Measurements from ENCODE around the gene KIAA2012.

KIAA2012 gene

DNA sequence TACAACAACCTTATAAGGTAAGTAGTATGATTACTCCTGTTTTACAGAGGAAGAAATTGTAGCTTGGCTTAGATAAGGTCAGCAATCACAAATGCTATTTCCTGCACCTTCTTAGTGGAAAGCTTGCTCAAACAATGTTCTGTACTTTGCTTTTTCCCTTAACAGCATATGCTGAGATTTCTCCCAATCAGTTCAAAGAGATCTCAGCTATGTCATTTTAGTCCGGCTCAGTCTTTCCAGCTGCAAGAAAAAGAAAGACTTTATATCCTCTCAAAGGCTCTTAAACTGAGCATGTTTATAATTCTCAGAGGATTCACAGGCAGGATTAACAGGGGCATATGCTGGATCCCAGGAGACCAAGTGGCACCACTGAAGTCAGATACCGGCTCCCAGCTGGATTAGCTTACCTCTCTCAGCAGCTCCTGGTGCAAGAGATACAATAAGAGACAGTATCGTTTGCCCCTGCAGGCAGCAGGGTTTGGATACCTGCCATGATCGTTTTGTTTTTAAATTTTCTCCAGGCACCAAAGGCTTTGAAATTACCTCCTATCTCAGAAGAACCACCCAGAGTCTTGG lies 29.5 kb downstream of the KIAA2012 start:
- Histone ChIP-seq H3K9me3 (ENCODE audit: control insufficient read depth, low read length) (no peaks in the 10 kb centered on the region), H3K4me3 (ENCODE audit: low read depth, low read length) (no peak overlapping the region), H3K27ac (no peak overlapping the region), H3K9ac (no peak overlapping the region), H3K79me2 (no peaks in the 10 kb centered on the region), H3K4me1 (no peaks in the 10 kb centered on the region), H3K27me3 (ENCODE audit: control insufficient read depth, insufficient read depth, low read length) (no peaks in the 10 kb centered on the region), H3K36me3 (ENCODE audit: control insufficient read depth, insufficient read depth, low read length) (no peaks in the 10 kb centered on the region), H3K4me2 (ENCODE audit: low read length) (no peak overlapping the region), H2AFZ (no peak overlapping the region)
- TF ChIP-seq, protein P1, sequence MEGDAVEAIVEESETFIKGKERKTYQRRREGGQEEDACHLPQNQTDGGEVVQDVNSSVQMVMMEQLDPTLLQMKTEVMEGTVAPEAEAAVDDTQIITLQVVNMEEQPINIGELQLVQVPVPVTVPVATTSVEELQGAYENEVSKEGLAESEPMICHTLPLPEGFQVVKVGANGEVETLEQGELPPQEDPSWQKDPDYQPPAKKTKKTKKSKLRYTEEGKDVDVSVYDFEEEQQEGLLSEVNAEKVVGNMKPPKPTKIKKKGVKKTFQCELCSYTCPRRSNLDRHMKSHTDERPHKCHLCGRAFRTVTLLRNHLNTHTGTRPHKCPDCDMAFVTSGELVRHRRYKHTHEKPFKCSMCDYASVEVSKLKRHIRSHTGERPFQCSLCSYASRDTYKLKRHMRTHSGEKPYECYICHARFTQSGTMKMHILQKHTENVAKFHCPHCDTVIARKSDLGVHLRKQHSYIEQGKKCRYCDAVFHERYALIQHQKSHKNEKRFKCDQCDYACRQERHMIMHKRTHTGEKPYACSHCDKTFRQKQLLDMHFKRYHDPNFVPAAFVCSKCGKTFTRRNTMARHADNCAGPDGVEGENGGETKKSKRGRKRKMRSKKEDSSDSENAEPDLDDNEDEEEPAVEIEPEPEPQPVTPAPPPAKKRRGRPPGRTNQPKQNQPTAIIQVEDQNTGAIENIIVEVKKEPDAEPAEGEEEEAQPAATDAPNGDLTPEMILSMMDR (IDR thresholded peaks at IDR 0.05) = no peak

DNA sequence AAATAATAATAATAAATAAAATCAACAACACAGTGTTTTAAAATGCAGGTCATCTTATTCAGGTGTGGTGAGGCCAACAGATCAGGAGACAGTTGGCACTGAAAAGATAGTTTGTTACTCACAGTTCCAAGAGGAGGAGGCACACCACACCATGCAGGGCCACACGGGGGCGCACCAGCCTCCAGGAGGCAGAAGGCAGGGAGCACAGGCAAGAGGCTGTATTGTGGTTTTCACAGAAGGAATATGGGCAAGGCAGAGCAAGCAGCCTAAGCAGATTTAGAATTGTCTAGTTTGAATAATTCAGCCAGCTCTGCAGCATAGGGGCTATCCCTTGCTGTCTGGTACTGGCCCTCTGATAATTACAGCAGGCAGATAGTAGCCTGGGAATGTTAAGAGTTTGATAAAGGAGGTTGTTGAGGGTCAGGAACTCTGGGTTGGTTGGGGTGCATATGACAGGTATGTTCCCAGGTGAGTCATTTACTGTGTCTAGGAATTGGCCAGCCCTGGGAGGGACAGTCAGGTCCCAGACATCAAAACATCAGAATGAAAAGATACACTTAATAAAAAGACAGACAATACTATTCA lies 31.3 kb downstream of the KIAA2012 start:
- Histone ChIP-seq H3K4me2 (ENCODE audit: low read length) (no peak overlapping the region), H3K4me3 (ENCODE audit: low read depth, low read length) (no peak overlapping the region), H3K27me3 (ENCODE audit: control insufficient read depth, insufficient read depth, low read length) (no peaks in the 10 kb centered on the region), H3K36me3 (ENCODE audit: control insufficient read depth, insufficient read depth, low read length) (no peaks in the 10 kb centered on the region), H3K9me3 (ENCODE audit: control insufficient read depth, low read length) (no peaks in the 10 kb centered on the region), H3K79me2 (no peaks in the 10 kb centered on the region), H3K27ac (no peak overlapping the region), H3K4me1 (no peaks in the 10 kb centered on the region), H2AFZ (no peak overlapping the region), H3K9ac (no peak overlapping the region)
- TF ChIP-seq, protein P1 (IDR thresholded peaks at IDR 0.05) = no peak

DNA sequence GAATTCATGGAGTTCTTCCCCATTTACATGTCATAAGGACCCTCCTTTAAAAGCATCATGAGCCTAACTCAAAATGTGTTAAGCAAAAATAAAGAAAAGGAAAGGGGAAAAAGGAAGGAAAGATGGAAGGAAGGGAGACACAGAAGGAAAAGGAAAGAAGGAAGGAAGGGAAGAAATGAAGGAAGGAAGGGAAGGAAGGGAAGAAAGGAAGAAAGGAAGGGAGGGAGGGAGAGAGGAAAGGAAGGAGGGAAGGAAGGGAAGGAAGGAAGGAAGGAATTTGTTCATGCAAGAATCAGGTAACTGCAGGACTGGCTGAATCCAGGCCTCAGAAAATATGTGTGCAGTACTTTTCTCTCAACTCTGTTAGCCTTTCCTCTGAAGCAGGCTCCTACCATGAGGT lies 32.0 kb downstream of the KIAA2012 start:
- Histone ChIP-seq H3K4me1 (no peaks in the 10 kb centered on the region), H2AFZ (no peak overlapping the region), H3K4me3 (ENCODE audit: low read depth, low read length) (no peak overlapping the region), H3K27ac (no peak overlapping the region), H3K79me2 (no peaks in the 10 kb centered on the region), H3K4me2 (ENCODE audit: low read length) (no peak overlapping the region), H3K9ac (no peak overlapping the region), H3K27me3 (ENCODE audit: control insufficient read depth, insufficient read depth, low read length) (no peaks in the 10 kb centered on the region), H3K9me3 (ENCODE audit: control insufficient read depth, low read length) (no peaks in the 10 kb centered on the region), H3K36me3 (ENCODE audit: control insufficient read depth, insufficient read depth, low read length) (no peaks in the 10 kb centered on the region)
- TF ChIP-seq, protein P1 (IDR thresholded peaks at IDR 0.05) = no peak

DNA sequence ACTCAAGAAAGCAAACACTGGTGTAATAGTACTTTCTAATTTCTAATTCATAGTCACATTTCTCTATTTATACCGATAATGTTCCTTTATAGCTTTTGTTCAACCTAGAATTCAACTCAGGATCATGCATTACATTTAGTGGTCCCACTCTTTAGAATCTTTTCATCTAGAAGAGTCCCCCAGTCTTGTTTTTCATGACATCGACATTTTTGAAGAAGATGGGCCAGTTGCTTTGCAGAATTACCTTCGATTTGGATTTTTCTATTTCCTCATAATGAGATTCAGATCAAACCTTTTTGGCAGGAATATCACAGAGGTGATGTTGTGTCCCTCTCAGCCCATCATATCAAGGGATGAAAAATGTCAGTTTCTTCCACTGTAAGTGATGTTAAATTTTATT lies 35.3 kb downstream of the KIAA2012 start:
- H3K4me3 ChIP-seq (ENCODE audit: low read depth, low read length) = no peak overlapping the region
- no peak overlapping the region for H3K9ac ChIP-seq
- H3K36me3 ChIP-seq (ENCODE audit: control insufficient read depth, insufficient read depth, low read length) = no peaks in the 10 kb centered on the region
- H3K27ac ChIP-seq = no peak overlapping the region
- H3K4me2 ChIP-seq (ENCODE audit: low read length) = no peak overlapping the region
- no peaks in the 10 kb centered on the region for H3K27me3 ChIP-seq (ENCODE audit: control insufficient read depth, insufficient read depth, low read length)
- H3K4me1 ChIP-seq = no peaks in the 10 kb centered on the region
- H3K79me2 ChIP-seq = no peaks in the 10 kb centered on the region
- no peaks in the 10 kb centered on the region for H3K9me3 ChIP-seq (ENCODE audit: control insufficient read depth, low read length)
- no peak overlapping the region for H2AFZ ChIP-seq
- TF ChIP-seq, protein P1 (IDR thresholded peaks at IDR 0.05) = no peak

DNA sequence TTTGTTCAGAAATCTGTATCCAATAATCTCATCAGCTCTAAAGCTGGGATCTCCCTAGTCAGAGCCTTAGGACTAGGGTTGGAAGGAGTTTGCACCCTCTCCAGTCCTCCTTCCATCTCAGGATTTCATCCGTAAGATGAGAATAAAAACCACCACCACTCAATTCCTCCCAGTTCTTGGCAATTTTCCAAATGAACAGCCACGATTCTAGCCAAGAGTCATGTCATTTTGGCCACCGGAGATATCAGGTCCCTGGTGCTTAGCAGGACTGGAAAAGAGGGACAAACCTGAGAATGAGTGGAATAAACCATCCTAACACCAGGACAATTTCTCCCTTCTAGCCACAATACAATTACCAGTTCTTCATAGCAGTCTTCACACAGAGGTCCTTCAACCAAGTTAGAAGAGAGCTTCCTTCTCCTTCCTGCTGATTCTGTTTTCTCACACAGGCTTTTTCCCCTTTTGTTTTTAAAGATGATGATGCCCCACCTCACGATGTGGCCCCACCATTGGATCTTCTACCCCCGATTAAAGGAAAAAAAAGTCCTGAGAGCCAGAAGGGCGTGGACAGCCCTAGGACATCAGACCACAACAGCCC lies 36.2 kb downstream of the KIAA2012 start:
- H3K36me3 ChIP-seq (ENCODE audit: control insufficient read depth, insufficient read depth, low read length) = no peaks in the 10 kb centered on the region

More for the DNA sequence above, 36.2 kb downstream of the KIAA2012 start:
- H3K9me3 ChIP-seq (ENCODE audit: control insufficient read depth, low read length) = no peaks in the 10 kb centered on the region
- no peak overlapping the region for H3K9ac ChIP-seq
- H3K4me2 ChIP-seq (ENCODE audit: low read length) = no peak overlapping the region
- H3K4me3 ChIP-seq (ENCODE audit: low read depth, low read length) = no peak overlapping the region
- no peak overlapping the region for H2AFZ ChIP-seq
- no peaks in the 10 kb centered on the region for H3K27me3 ChIP-seq (ENCODE audit: control insufficient read depth, insufficient read depth, low read length)
- H3K27ac ChIP-seq = no peak overlapping the region
- TF ChIP-seq, protein P1 (IDR thresholded peaks at IDR 0.05) = no peak
- no peaks in the 10 kb centered on the region for H3K4me1 ChIP-seq
- H3K79me2 ChIP-seq = no peaks in the 10 kb centered on the region
